ENCODE results near the gene RAB36. TPM values are rescaled to one million over a fixed set of nuclear protein-coding genes. Genes with fewer than 3 reads are reported as not detected.

Gene RAB36
- total and polyA plus RNA-seq, 2 donors (not counting 1 experiment from before 2014, with no cell fraction given) = 1.1 to 3.3 TPM

GRCh38 chr22:23204125-23204488 is 58.8 kb downstream of the RAB36 start:
- Histone ChIP-seq H2AFZ (ENCODE audit: insufficient read depth, low read depth, low read length, poor library complexity, severe bottlenecking) (no peak overlapping the region), H3K27ac (ENCODE audit: low read length in 2 of 2) (no peak overlapping the region), H3K9ac (ENCODE audit: low read length) (no peak overlapping the region), H3K36me3 (replicated peaks in 1 of 2; ENCODE audit: control extremely low read depth in 1 of 2, control insufficient read depth in 1 of 2, extremely low read depth in 1 of 2, insufficient read depth in 2 of 2, low read length in 1 of 2) (peaks cover 0 to 6% of the 10 kb centered on the region in 2 experiments), H3K27me3 (replicated peaks in 1 of 4; ENCODE audit: control extremely low read depth in 1 of 4, control insufficient read depth in 3 of 4, insufficient read depth in 4 of 4, low read length in 3 of 4) (no peaks in the 10 kb centered on the region), H4K20me1 (ENCODE audit: control insufficient read depth, insufficient read depth, low read length, poor library complexity, severe bottlenecking) (peaks cover 34% of the 10 kb centered on the region), H3K9me3 (ENCODE audit: control extremely low read depth in 1 of 3, control insufficient read depth in 2 of 3, insufficient read depth in 1 of 3, low read length in 2 of 3) (no peaks in the 10 kb centered on the region), H3K79me2 (ENCODE audit: control insufficient read depth, insufficient read depth, low read length) (peaks cover 41% of the 10 kb centered on the region), H3K4me2 (replicated peaks; ENCODE audit: low read depth, low read length, poor library complexity, severe bottlenecking) (no peak overlapping the region), H3K4me1 (ENCODE audit: control insufficient read depth in 2 of 2, insufficient read depth in 2 of 2, low read length in 2 of 2) (peaks cover 17 to 21% of the 10 kb centered on the region in 2 donors), H3K4me3 (ENCODE audit: control extremely low read depth in 1 of 5, extremely low read depth in 1 of 5, insufficient read depth in 1 of 5, low read depth in 2 of 5, low read length in 4 of 5) (no peak overlapping the region)
- ATAC-seq (ENCODE audit: low read depth) (no peak), DNase-seq (no peak)
- no peaks in the 10 kb centered on the region for H3K27me3 Mint-ChIP-seq
- no peak for TF ChIP-seq EZH2 (IDR thresholded peaks at IDR 0.05; ENCODE audit: borderline replicate concordance, insufficient read depth, low read depth, low read length, poor library complexity, severe bottlenecking)
- TF ChIP-seq CTCF (IDR thresholded peaks at IDR 0.05) = no peak
- H3K9me3 Mint-ChIP-seq (ENCODE audit: insufficient read depth) = no peaks in the 10 kb centered on the region
- intact Hi-C loops (cut with micrococcal nuclease) = no loop called here
- no peak overlapping the region for H3K4me3 Mint-ChIP-seq
- ChIA-PET CTCF (no interaction called here), POLR2A (interaction anchor here (1.3 kb wide), 1 partner anchor 16 kb away, joined by 3 read pairs; no protein-coding TSS in a partner anchor)
- no peak overlapping the region for H3K27ac Mint-ChIP-seq
- H3K4me1 Mint-ChIP-seq = peaks cover 35% of the 10 kb centered on the region
- WGBS (ENCODE audit: insufficient coverage) = 98% methylated on average over 11 of the region's 11 CpGs

- H3K79me2 ChIP-seq (ENCODE audit: control insufficient read depth, insufficient read depth, low read length) = peaks cover 40% of the 10 kb centered on the region
- 62% methylated on average over 9 of the region's 11 CpGs for WGBS (ENCODE audit: insufficient coverage)
- TF ChIP-seq CTCF (IDR thresholded peaks at IDR 0.05) (no peak), EZH2 (IDR thresholded peaks at IDR 0.05; ENCODE audit: borderline replicate concordance, insufficient read depth, low read depth, low read length, poor library complexity, severe bottlenecking) (no peak)
- H3K27me3 ChIP-seq (replicated peaks in 1 of 4; ENCODE audit: control extremely low read depth in 1 of 4, control insufficient read depth in 3 of 4, insufficient read depth in 4 of 4, low read length in 3 of 4) = no peaks in the 10 kb centered on the region
- peaks cover 0 to 6% of the 10 kb centered on the region in 2 experiments for H3K36me3 ChIP-seq (replicated peaks in 1 of 2; ENCODE audit: control extremely low read depth in 1 of 2, control insufficient read depth in 1 of 2, extremely low read depth in 1 of 2, insufficient read depth in 2 of 2, low read length in 1 of 2)
- Mint-ChIP-seq H3K4me3 (no peak overlapping the region), H3K27me3 (no peaks in the 10 kb centered on the region), H3K4me1 (peaks cover 32% of the 10 kb centered on the region), H3K27ac (no peak overlapping the region), H3K9me3 (ENCODE audit: insufficient read depth) (no peaks in the 10 kb centered on the region)
- no peak overlapping the region for H3K4me2 ChIP-seq (replicated peaks; ENCODE audit: low read depth, low read length, poor library complexity, severe bottlenecking)
- ATAC-seq (ENCODE audit: low read depth) (no peak), DNase-seq (no peak)
- no peaks in the 10 kb centered on the region for H3K9me3 ChIP-seq (ENCODE audit: control extremely low read depth in 1 of 3, control insufficient read depth in 2 of 3, insufficient read depth in 1 of 3, low read length in 2 of 3)
- peaks cover 18 to 23% of the 10 kb centered on the region in 2 donors for H3K4me1 ChIP-seq (ENCODE audit: control insufficient read depth in 2 of 2, insufficient read depth in 2 of 2, low read length in 2 of 2)
- H4K20me1 ChIP-seq (ENCODE audit: control insufficient read depth, insufficient read depth, low read length, poor library complexity, severe bottlenecking) = peaks cover 32% of the 10 kb centered on the region
- H3K9ac ChIP-seq (ENCODE audit: low read length) = no peak overlapping the region
- no peak overlapping the region for H3K4me3 ChIP-seq (ENCODE audit: control extremely low read depth in 1 of 5, extremely low read depth in 1 of 5, insufficient read depth in 1 of 5, low read depth in 2 of 5, low read length in 4 of 5)
- CTCF ChIA-PET = interaction anchor here (1.9 kb wide), 1 partner anchor 77 kb away, joined by 7 read pairs; no protein-coding TSS in a partner anchor
- no peak overlapping the region for H3K27ac ChIP-seq (ENCODE audit: low read length in 2 of 2)
- POLR2A ChIA-PET = interaction anchor here (0.7 to 1.3 kb wide), 2 partner anchors 15 to 23 kb away, joined by 3 read pairs; no protein-coding TSS in a partner anchor
- no peak overlapping the region for H2AFZ ChIP-seq (ENCODE audit: insufficient read depth, low read depth, low read length, poor library complexity, severe bottlenecking)
- intact Hi-C loops (cut with micrococcal nuclease) = no loop called here
Measured at GRCh38 chr22:23204541-23205157, 59.4 kb downstream of the RAB36 start.

All from B cell (primary cell).